ENCODE measurements around the gene TRUB1. TPM values are rescaled to one million over a fixed set of nuclear protein-coding genes. Genes with fewer than 3 reads are reported as not detected.
A peak's percentile ranks its signal among the peaks of the same experiment; 100 is the strongest.

TRUB1 gene
- total RNA-seq, 1 donor from 2014 or later: 21.6 TPM

DNA sequence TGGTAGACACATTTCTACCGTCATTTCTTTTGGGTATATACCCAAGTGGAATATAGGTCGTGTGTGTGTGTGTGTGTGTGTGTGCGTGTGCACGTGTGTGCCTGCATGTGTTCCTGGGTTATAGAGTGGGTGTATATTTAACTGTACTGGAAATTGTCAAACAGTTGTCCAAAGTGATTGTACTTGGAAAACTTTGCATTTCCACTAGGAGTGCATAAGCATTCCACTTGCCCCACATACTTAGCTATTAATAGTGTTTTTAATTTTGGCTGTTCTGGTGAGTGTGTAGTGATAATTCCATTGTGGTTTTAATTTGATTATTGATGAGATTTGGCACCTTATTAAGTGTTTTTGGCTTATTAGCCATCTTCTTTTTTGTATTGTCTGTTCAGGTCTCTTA is 25.9 kb downstream of the TRUB1 start:
- H3K27ac Mint-ChIP-seq: no peak overlapping the region
- no peaks in the 10 kb centered on the region for H3K27me3 Mint-ChIP-seq (ENCODE audit: insufficient read depth)
- intact Hi-C loops (cut with micrococcal nuclease): no loop called here

DNA sequence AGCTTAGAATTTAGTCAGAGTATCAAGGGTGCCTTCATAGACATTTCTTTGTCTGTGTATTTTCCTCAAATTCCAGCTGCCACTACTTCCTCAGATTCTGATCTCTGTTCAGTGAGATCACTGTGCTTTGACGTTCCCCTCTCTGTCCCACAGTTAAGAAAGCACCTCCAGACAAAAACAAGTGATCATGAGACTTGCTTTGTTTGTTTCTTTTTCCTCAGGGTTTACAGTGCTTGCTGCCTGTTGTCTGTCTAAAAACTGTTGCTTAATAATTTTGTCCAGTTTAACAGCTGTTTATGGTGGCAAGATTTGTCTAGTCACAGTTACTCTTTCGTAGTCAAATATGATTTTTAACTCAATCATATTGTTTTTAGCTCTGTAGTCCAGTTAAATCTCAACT is 29.1 kb downstream of the TRUB1 start:
- intact Hi-C loops (cut with micrococcal nuclease): no loop called here
- no peak overlapping the region for H3K27ac Mint-ChIP-seq
- H3K27me3 Mint-ChIP-seq (ENCODE audit: insufficient read depth): no peaks in the 10 kb centered on the region
- no peaks in the 10 kb centered on the region for H3K9me3 Mint-ChIP-seq
- peaks cover 8% of the 10 kb centered on the region for H3K4me1 Mint-ChIP-seq (ENCODE audit: low read depth)
- peaks cover 16% of the 10 kb centered on the region for H3K36me3 Mint-ChIP-seq (ENCODE audit: low read depth)
- DNase-seq (ENCODE audit: low spot score): no peak
- no peak overlapping the region for H3K4me3 Mint-ChIP-seq

More for the DNA sequence above, 25.9 kb downstream of the TRUB1 start:
- no peak for DNase-seq (ENCODE audit: low spot score)
- no peaks in the 10 kb centered on the region for H3K4me1 Mint-ChIP-seq (ENCODE audit: low read depth)
- no peak overlapping the region for H3K4me3 Mint-ChIP-seq
- no peaks in the 10 kb centered on the region for H3K9me3 Mint-ChIP-seq
- peaks cover 18% of the 10 kb centered on the region for H3K36me3 Mint-ChIP-seq (ENCODE audit: low read depth)

DNA sequence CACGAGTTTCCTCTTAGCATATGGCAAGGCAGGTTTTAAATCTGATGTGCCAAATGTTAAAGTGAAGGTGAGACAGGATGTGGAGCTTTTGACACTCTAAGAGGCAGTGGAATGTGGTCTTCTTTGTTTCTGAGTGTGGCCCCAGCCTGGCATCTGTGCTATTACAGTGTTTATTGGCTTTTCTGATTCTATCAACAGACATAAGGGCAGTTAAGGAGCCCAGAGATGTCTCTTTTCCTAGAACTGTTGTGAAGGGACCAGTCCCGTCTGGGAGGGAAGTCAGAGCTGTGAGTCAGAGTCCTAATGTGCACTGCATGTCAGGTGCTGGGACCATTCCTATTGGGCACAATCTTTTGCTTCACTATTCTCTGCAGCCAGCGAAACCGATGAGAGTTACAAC is 32.5 kb downstream of the TRUB1 start:
- peak overlapping the region; percentile 1 for H3K27ac Mint-ChIP-seq
- H3K9me3 Mint-ChIP-seq: no peaks in the 10 kb centered on the region
- H3K36me3 Mint-ChIP-seq (ENCODE audit: low read depth): peaks cover 10% of the 10 kb centered on the region
- H3K4me1 Mint-ChIP-seq (ENCODE audit: low read depth): peaks cover 8% of the 10 kb centered on the region
- intact Hi-C loops (cut with micrococcal nuclease): no loop called here
- no peak for DNase-seq (ENCODE audit: low spot score)
- H3K4me3 Mint-ChIP-seq: no peak overlapping the region
- H3K27me3 Mint-ChIP-seq (ENCODE audit: insufficient read depth): no peaks in the 10 kb centered on the region

DNA sequence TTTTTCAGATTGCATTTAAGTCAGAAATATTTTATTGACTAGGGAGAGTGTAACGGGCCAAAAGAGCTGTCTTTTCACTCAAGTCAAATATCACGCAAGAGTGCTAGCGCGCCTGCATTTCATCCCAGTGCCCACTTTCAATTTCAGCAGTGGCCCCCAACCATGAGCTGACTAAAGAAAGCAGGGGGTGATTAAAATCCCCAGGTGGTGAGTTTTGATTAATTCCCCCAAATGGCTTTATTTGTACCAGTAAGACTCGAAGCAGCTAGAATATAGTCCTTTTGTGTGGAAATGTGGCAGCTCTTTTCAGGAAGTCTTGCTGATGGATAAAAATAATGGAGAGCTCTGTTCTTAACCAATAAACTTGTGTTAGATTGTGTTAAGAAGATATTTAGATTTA is 35.3 kb downstream of the TRUB1 start:
- H3K9me3 Mint-ChIP-seq: no peaks in the 10 kb centered on the region
- DNase-seq (ENCODE audit: low spot score): no peak
- peaks cover 10% of the 10 kb centered on the region for H3K36me3 Mint-ChIP-seq (ENCODE audit: low read depth)
- intact Hi-C loops (cut with micrococcal nuclease): no loop called here
- no peak overlapping the region for H3K27ac Mint-ChIP-seq
- H3K4me1 Mint-ChIP-seq (ENCODE audit: low read depth): peaks cover 8% of the 10 kb centered on the region
- H3K4me3 Mint-ChIP-seq: no peak overlapping the region
- no peaks in the 10 kb centered on the region for H3K27me3 Mint-ChIP-seq (ENCODE audit: insufficient read depth)

DNA sequence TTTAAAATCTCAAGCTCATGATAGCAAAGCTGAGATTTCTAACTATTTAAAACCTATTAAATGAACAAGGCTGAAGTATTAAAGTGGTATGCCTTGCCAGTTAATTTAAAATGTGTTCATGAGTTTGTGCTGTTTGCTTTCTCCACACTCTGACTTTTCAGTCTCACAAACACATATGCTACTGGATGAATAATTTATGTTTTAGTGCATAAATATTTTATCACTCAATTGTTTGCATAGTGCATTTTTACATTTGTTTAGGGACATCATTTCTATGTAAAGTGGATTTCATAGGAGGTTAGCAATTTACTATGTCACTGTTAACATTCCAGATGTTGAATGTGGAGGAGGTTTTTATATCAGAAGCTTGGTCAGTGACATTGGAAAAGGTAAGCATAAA is 36.0 kb downstream of the TRUB1 start:
- Mint-ChIP-seq H3K27ac (no peak overlapping the region), H3K9me3 (no peaks in the 10 kb centered on the region), H3K4me1 (ENCODE audit: low read depth) (peaks cover 8% of the 10 kb centered on the region), H3K27me3 (ENCODE audit: insufficient read depth) (no peaks in the 10 kb centered on the region), H3K36me3 (ENCODE audit: low read depth) (peaks cover 12% of the 10 kb centered on the region), H3K4me3 (no peak overlapping the region)
- intact Hi-C loops (cut with micrococcal nuclease): no loop called here
- DNase-seq (ENCODE audit: low spot score): no peak

DNA sequence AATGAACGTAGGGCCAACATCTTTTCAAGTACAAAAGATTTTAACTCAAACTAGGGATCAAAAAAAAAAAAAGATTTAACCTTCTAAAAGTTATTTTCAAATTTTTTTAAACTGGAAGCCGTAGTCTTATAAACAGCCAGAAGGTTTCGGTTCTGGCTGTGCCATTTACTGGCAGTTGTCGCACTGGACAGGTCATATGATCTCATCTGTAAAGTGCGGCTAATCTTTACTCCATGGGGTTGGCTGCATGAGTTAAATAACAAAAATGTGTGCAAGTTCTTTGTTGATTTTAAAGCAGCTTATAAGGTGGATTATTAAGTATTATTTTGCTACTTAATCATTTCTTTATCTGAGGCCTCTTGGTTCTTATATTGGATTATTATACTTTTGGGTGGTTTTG is 36.6 kb downstream of the TRUB1 start:
- H3K4me1 Mint-ChIP-seq (ENCODE audit: low read depth): peaks cover 8% of the 10 kb centered on the region
- H3K27ac Mint-ChIP-seq: no peak overlapping the region
- no peak for DNase-seq (ENCODE audit: low spot score)
- no peaks in the 10 kb centered on the region for H3K27me3 Mint-ChIP-seq (ENCODE audit: insufficient read depth)
- H3K4me3 Mint-ChIP-seq: no peak overlapping the region
- H3K36me3 Mint-ChIP-seq (ENCODE audit: low read depth): peaks cover 12% of the 10 kb centered on the region
- intact Hi-C loops (cut with micrococcal nuclease): no loop called here
- H3K9me3 Mint-ChIP-seq: no peaks in the 10 kb centered on the region

DNA sequence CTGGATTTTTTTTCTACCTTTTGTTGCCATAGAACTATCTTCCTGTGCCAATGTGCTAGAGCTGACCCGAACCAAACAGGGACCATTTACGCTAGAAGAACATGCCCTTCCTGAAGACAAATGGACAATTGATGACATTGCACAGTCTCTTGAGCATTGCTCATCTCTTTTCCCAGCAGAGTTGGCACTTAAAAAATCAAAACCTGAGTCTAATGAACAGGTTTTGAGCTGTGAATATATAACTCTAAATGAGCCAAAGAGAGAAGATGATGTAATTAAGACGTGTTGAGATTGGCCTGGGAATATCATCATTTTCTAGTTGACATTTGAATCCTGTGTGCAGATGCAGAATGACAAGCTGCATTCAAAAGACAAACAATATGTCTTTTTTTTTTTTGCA is 37.1 kb downstream of the TRUB1 start:
- no peak overlapping the region for H3K27ac Mint-ChIP-seq
- peaks cover 13% of the 10 kb centered on the region for H3K36me3 Mint-ChIP-seq (ENCODE audit: low read depth)
- H3K9me3 Mint-ChIP-seq: no peaks in the 10 kb centered on the region
- no peaks in the 10 kb centered on the region for H3K27me3 Mint-ChIP-seq (ENCODE audit: insufficient read depth)
- no peak for DNase-seq (ENCODE audit: low spot score)
- intact Hi-C loops (cut with micrococcal nuclease): no loop called here
- peaks cover 8% of the 10 kb centered on the region for H3K4me1 Mint-ChIP-seq (ENCODE audit: low read depth)
- H3K4me3 Mint-ChIP-seq: no peak overlapping the region

DNA sequence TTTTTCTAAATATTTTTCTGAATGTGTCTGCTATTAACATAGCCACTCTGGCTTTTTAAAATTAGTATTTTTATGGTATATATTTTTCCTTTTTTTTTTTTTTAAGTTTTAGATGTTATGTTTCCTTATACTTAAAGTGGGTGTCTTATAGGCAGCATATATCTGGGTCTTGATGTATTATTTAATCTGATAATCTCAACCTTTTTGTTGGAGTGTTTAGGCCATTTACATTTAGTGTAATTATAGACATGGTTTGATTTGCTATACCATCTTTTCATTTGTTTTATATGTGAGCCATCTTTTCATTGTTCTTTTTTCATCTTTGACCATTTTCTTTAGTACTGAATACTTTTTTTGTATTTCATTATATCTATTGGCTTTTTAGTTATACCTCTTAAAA is 45.0 kb downstream of the TRUB1 start:
- no peak overlapping the region for H3K4me3 Mint-ChIP-seq
- peaks cover 27% of the 10 kb centered on the region for H3K36me3 Mint-ChIP-seq (ENCODE audit: low read depth)
- no peaks in the 10 kb centered on the region for H3K27me3 Mint-ChIP-seq (ENCODE audit: insufficient read depth)
- no peak for DNase-seq (ENCODE audit: low spot score)
- peaks cover 24% of the 10 kb centered on the region for H3K9me3 Mint-ChIP-seq
- H3K27ac Mint-ChIP-seq: no peak overlapping the region
- H3K4me1 Mint-ChIP-seq (ENCODE audit: low read depth): no peaks in the 10 kb centered on the region
- intact Hi-C loops (cut with micrococcal nuclease): no loop called here

DNA sequence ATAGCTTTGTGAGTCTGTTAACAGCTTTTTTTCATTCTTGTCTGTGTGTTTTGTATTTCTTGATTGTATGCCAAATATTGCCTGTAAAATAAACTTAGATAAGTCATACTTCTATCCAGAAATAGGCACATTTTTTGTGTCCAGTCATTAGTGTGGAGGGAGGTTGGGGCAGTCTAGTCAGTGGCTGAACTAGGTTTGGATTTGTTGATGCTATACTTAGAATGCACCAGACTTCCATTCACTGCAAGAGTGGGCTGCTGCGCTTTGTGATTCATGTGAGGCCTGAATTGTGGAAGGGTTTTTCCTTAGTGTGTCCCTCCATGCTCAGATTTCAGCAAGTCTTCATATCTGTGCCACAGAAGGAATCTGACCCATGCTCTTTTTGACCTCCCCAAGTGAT is 50.0 kb downstream of the TRUB1 start:
- Mint-ChIP-seq H3K4me1 (ENCODE audit: low read depth) (no peaks in the 10 kb centered on the region), H3K4me3 (no peak overlapping the region), H3K9me3 (peaks cover 20% of the 10 kb centered on the region), H3K27ac (no peak overlapping the region), H3K36me3 (ENCODE audit: low read depth) (peaks cover 19% of the 10 kb centered on the region), H3K27me3 (ENCODE audit: insufficient read depth) (no peaks in the 10 kb centered on the region)
- no peak for DNase-seq (ENCODE audit: low spot score)
- intact Hi-C loops (cut with micrococcal nuclease): no loop called here

DNA sequence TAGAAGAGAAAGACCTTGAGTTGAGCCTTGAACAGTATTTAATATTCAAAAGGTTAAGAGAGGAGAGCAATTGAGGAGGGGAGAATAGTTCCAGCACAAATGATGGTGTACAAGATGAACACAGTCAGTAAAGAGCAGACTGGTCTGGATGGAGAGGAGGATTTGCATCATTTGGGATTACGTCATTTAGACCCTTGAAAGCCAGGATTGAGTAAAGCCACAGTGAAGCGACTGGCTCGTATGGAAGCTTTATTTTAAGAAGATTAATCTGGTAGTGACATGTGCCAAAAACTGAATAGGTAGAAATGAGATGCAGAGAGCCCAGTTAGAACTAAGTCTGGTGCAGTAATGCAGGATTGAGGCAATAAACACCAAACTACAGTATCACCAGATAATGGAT is 52.6 kb downstream of the TRUB1 start:
- no peak overlapping the region for H3K27ac Mint-ChIP-seq
- H3K27me3 Mint-ChIP-seq (ENCODE audit: insufficient read depth): no peaks in the 10 kb centered on the region
- H3K9me3 Mint-ChIP-seq: no peaks in the 10 kb centered on the region
- peaks cover 2% of the 10 kb centered on the region for H3K36me3 Mint-ChIP-seq (ENCODE audit: low read depth)
- H3K4me1 Mint-ChIP-seq (ENCODE audit: low read depth): no peaks in the 10 kb centered on the region
- DNase-seq (ENCODE audit: low spot score): no peak
- no peak overlapping the region for H3K4me3 Mint-ChIP-seq
- intact Hi-C loops (cut with micrococcal nuclease): no loop called here

DNA sequence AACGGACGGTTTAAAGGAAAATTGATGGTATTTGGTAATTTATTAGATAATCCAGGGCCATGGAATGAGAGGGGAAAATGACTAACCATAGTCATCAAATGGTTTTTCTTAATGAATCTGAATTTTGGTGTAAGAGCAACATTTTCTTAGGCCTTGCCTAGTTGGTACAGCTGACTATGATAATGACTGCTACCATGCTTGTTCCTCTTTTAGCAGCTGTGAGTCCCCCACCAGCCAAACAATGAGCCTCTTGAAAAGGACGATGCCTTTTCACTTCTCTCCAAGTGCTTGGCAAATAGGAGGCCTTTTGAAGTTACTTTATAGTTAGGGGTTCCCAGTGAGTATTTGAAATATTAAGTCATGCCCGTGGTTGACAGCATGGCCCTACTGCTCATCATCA is 53.0 kb downstream of the TRUB1 start:
- no peaks in the 10 kb centered on the region for H3K27me3 Mint-ChIP-seq (ENCODE audit: insufficient read depth)
- DNase-seq (ENCODE audit: low spot score): no peak
- H3K36me3 Mint-ChIP-seq (ENCODE audit: low read depth): no peaks in the 10 kb centered on the region
- no peaks in the 10 kb centered on the region for H3K9me3 Mint-ChIP-seq
- intact Hi-C loops (cut with micrococcal nuclease): no loop called here
- H3K4me3 Mint-ChIP-seq: no peak overlapping the region
- no peak overlapping the region for H3K27ac Mint-ChIP-seq
- H3K4me1 Mint-ChIP-seq (ENCODE audit: low read depth): no peaks in the 10 kb centered on the region

DNA sequence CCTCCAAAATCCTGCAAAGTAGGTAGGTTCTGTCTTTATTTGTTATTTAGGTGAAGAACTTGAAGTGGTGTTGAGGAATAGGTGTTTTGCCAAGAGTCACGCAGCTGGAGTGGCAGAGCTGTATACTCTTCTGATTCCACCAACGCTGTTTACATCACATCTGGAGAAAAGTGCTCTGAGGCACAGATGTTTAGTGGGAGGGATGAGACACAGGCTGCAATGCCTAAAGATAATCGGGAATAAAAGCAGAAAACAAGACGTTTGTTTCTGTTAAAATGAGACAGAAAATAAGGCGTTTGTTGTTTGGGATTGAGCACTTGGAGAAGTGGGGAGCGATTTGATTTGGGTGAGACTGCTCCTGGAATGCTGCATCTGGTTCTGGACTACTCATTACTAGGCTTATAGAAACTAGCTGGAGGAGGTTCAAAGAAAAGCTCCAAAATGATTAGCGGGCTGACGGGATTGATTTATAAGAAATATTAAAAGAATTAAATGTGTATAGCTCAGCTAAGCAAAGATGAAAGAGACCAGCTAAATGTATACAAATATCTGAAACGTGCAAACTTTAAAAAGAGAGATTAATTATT is 54.3 kb downstream of the TRUB1 start:
- no peak for DNase-seq (ENCODE audit: low spot score)
- intact Hi-C loops (cut with micrococcal nuclease): no loop called here
- Mint-ChIP-seq H3K36me3 (ENCODE audit: low read depth) (no peaks in the 10 kb centered on the region), H3K27me3 (ENCODE audit: insufficient read depth) (no peaks in the 10 kb centered on the region), H3K4me3 (no peak overlapping the region), H3K27ac (no peak overlapping the region), H3K9me3 (no peaks in the 10 kb centered on the region), H3K4me1 (ENCODE audit: low read depth) (no peaks in the 10 kb centered on the region)

DNA sequence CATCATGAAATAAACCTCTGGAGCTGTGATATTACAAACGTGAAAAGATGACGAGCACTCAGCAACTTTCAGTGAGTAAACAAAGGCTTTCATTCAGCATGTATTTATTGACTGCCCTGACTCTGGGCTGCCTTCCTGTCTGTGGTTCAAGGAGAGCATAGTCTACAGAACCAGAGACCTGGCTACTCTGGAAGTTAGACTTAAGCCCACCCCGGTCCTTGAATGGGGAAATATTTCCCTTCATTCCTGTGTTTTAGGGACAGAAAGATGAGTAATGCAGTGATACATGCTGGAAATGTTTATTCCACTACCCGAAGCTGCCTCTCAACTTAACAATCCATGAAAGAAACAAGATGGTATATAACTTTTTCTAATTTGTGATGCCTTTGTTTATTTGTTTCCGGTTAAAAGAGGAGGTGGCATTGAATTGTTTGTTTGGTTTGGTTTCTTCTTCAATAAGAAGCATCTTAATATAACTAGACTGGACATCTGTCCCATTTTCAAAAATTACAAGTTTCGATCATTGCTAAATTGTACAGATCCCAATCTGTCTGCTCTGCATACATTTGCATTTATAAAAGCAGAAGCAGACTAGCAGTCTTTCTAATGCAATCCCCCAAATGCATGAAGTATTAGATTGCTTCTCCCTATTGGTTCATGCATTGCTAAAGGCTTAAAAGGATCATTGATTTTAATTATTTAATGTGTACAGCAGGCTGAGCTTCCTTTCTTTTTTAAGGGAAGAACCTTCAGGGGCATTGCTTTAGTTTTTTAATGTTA is 57.7 kb downstream of the TRUB1 start:
- Mint-ChIP-seq H3K36me3 (ENCODE audit: low read depth) (no peaks in the 10 kb centered on the region), H3K27me3 (ENCODE audit: insufficient read depth) (no peaks in the 10 kb centered on the region), H3K4me1 (ENCODE audit: low read depth) (no peaks in the 10 kb centered on the region), H3K9me3 (no peaks in the 10 kb centered on the region), H3K27ac (no peak overlapping the region), H3K4me3 (no peak overlapping the region)
- no peak for DNase-seq (ENCODE audit: low spot score)
- intact Hi-C loops (cut with micrococcal nuclease): no loop called here

DNA sequence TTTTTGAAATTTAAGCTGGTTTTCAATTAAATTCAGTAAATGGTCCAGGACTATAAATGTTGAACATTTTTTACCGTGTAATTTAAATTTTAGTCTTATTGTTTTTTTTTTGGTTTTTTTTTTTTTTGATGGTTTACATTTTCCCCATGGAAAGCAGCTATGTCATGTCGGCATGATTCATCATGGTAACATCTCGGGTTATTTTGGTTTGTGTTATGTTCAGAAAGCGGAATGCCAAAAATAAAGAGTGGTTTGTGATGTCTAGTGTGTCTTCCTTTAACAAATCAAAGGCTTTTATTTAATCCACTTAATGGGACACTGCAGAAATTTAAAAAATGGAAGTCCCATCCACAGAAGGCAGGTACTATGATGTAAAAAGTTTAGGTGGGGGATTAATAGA is 58.5 kb downstream of the TRUB1 start:
- no peaks in the 10 kb centered on the region for H3K27me3 Mint-ChIP-seq (ENCODE audit: insufficient read depth)
- DNase-seq (ENCODE audit: low spot score): no peak
- H3K4me3 Mint-ChIP-seq: no peak overlapping the region
- H3K36me3 Mint-ChIP-seq (ENCODE audit: low read depth): no peaks in the 10 kb centered on the region
- no peaks in the 10 kb centered on the region for H3K4me1 Mint-ChIP-seq (ENCODE audit: low read depth)
- intact Hi-C loops (cut with micrococcal nuclease): no loop called here
- no peak overlapping the region for H3K27ac Mint-ChIP-seq
- H3K9me3 Mint-ChIP-seq: no peaks in the 10 kb centered on the region
